HG02840 (cell line): ENCODE measurements around the gene CDH20.

Experiments
- ATAC-seq: cut with Tn5 transposase; IDR thresholded peaks from one replicate; pipeline ENCODE4 v1.9.1; 2021; ENCODE audit warnings: mild to moderate bottlenecking, moderate library complexity, moderate number of reproducible peaks; ENCODE audit not compliant: unreplicated experiment, low FRiP score

Gene CDH20

GRCh38 chr18:61502472-61502871 is 169.2 kb downstream of the CDH20 start:
- no peak for ATAC-seq

GRCh38 chr18:61503688-61504087 is 170.5 kb downstream of the CDH20 start:
- no peak for ATAC-seq

GRCh38 chr18:61528961-61529360 is 195.7 kb downstream of the CDH20 start:
- no peak for ATAC-seq

- ATAC-seq, result no peak
These were observed 197.5 kb downstream of the CDH20 start for GRCh38 chr18:61530681-61531080.

- ATAC-seq, result no peak
These were observed 198.0 kb downstream of the CDH20 start for GRCh38 chr18:61531182-61531581.

GRCh38 chr18:61531891-61532290 is 198.7 kb downstream of the CDH20 start:
- ATAC-seq, result no peak

- no peak for ATAC-seq
These were observed 202.2 kb downstream of the CDH20 start for GRCh38 chr18:61535401-61535800.

- ATAC-seq, result no peak
These were observed 208.4 kb downstream of the CDH20 start for GRCh38 chr18:61541673-61542072.

GRCh38 chr18:61542596-61542995 is 209.4 kb downstream of the CDH20 start:
- ATAC-seq, result no peak

GRCh38 chr18:61543518-61543917 is 210.3 kb downstream of the CDH20 start:
- ATAC-seq, result no peak

GRCh38 chr18:61544178-61544577 is 210.9 kb downstream of the CDH20 start:
- no peak for ATAC-seq

GRCh38 chr18:61545281-61546245 is 212.3 kb downstream of the CDH20 start:
- no peak for ATAC-seq

GRCh38 chr18:61546590-61546989 is 213.4 kb downstream of the CDH20 start:
- no peak for ATAC-seq

GRCh38 chr18:61549416-61549815 is 216.2 kb downstream of the CDH20 start:
- ATAC-seq, result no peak

GRCh38 chr18:61549889-61550288 is 216.7 kb downstream of the CDH20 start:
- ATAC-seq, result no peak

- ATAC-seq, result peak; percentile 60
These were observed 218.4 kb downstream of the CDH20 start for GRCh38 chr18:61551586-61551985.

GRCh38 chr18:61553045-61553659 is 219.9 kb downstream of the CDH20 start:
- ATAC-seq, result no peak

GRCh38 chr18:61554117-61554776 is 221.0 kb downstream of the CDH20 start:
- no peak for ATAC-seq

- no peak for ATAC-seq
These were observed 221.7 kb downstream of the CDH20 start for GRCh38 chr18:61554946-61555361.

- ATAC-seq, result no peak
These were observed 223.1 kb downstream of the CDH20 start for GRCh38 chr18:61556316-61556715.

- ATAC-seq, result no peak
These were observed 223.6 kb downstream of the CDH20 start for GRCh38 chr18:61556862-61557261.
